Neural crest cell (in vitro differentiated cells): ENCODE data around the gene SMIM38. TPM values are rescaled to one million over a fixed set of nuclear protein-coding genes. Genes with fewer than 3 reads are reported as not detected.

Experiments
- DNase-seq: peaks from one replicate; pipeline ENCODE4 v3.0.0; 2021; ENCODE audit warnings: low read depth, mixed read lengths, low spot score
- H3K27ac Mint-ChIP-seq: one replicate; pipeline ENCODE4 v1.8.0; 2021; ENCODE audit warnings: mild to moderate bottlenecking, mixed read lengths; ENCODE audit not compliant: unreplicated experiment
- H3K27me3 Mint-ChIP-seq: 2 replicates; pipeline ENCODE4 v1.8.0; 2021; ENCODE audit warnings: low read depth, mild to moderate bottlenecking, mixed read lengths
- H3K36me3 Mint-ChIP-seq: 2 replicates; pipeline ENCODE4 v1.8.0; 2021; ENCODE audit warnings: low read depth, mild to moderate bottlenecking, mixed read lengths
- H3K4me1 Mint-ChIP-seq: 2 replicates; pipeline ENCODE4 v1.8.0; 2021; ENCODE audit warnings: mixed read lengths
- H3K4me3 Mint-ChIP-seq: one replicate; pipeline ENCODE4 v1.8.0; 2021; ENCODE audit warnings: mild to moderate bottlenecking, mixed read lengths
- H3K9me3 Mint-ChIP-seq: 2 replicates; pipeline ENCODE4 v1.8.0; 2021; ENCODE audit warnings: mixed read lengths
- CTCF ChIP-seq: fragments of 200-600 bp; sonication (generic); conservative IDR thresholded peaks from 2 replicates; pipeline ENCODE4 v1.5.0; 2021; ENCODE audit warnings: antibody characterized with exemption, mild to moderate bottlenecking
- total RNA-seq: library from RNA; stranded (reverse); gene quantifications from 2 replicates; pipeline ENCODE4 v1.2.1, GENCODE V29; 2021

Gene SMIM38
- total RNA-seq, 1 donor from 2014 or later, result 1.4 TPM

GRCh38 chr11:69173925-69174581, 18.3 kb downstream of the SMIM38 start:
- H3K9me3 Mint-ChIP-seq, result peaks cover 6% of the 10 kb centered on the region
- H3K4me3 Mint-ChIP-seq, result no peak overlapping the region
- no peaks in the 10 kb centered on the region for H3K27me3 Mint-ChIP-seq
- H3K27ac Mint-ChIP-seq, result no peak overlapping the region
- DNase-seq, result no peak
- peaks cover 14% of the 10 kb centered on the region for H3K4me1 Mint-ChIP-seq
- no peak for TF ChIP-seq CTCF
- no peaks in the 10 kb centered on the region for H3K36me3 Mint-ChIP-seq

- Mint-ChIP-seq H3K4me1 (peaks cover 11% of the 10 kb centered on the region), H3K9me3 (peaks cover 5% of the 10 kb centered on the region), H3K27me3 (no peaks in the 10 kb centered on the region), H3K4me3 (no peak overlapping the region), H3K36me3 (no peaks in the 10 kb centered on the region), H3K27ac (no peak overlapping the region)
- no peak for TF ChIP-seq CTCF
- no peak for DNase-seq
Measured at GRCh38 chr11:69174841-69175240, 19.1 kb downstream of the SMIM38 start.

- Mint-ChIP-seq H3K36me3 (no peaks in the 10 kb centered on the region), H3K4me3 (no peak overlapping the region), H3K27ac (peak overlapping the region; percentile 63), H3K27me3 (no peaks in the 10 kb centered on the region), H3K4me1 (peaks cover 24% of the 10 kb centered on the region), H3K9me3 (peaks cover 7% of the 10 kb centered on the region)
- no peak for DNase-seq
- TF ChIP-seq CTCF, result no peak
Measured at GRCh38 chr11:69178819-69179482, 23.2 kb downstream of the SMIM38 start.

- Mint-ChIP-seq H3K4me1 (peaks cover 17% of the 10 kb centered on the region), H3K27me3 (no peaks in the 10 kb centered on the region), H3K9me3 (peaks cover 7% of the 10 kb centered on the region), H3K27ac (peak overlapping the region; percentile 68), H3K36me3 (no peaks in the 10 kb centered on the region), H3K4me3 (no peak overlapping the region)
- TF ChIP-seq CTCF, result no peak
- no peak for DNase-seq
Measured at GRCh38 chr11:69180226-69180625, 24.5 kb downstream of the SMIM38 start.

- no peaks in the 10 kb centered on the region for H3K27me3 Mint-ChIP-seq
- H3K27ac Mint-ChIP-seq, result no peak overlapping the region
- peaks cover 17% of the 10 kb centered on the region for H3K4me1 Mint-ChIP-seq
- DNase-seq, result no peak
- H3K4me3 Mint-ChIP-seq, result no peak overlapping the region
- H3K36me3 Mint-ChIP-seq, result no peaks in the 10 kb centered on the region
- TF ChIP-seq CTCF, result no peak
- peaks cover 5% of the 10 kb centered on the region for H3K9me3 Mint-ChIP-seq
Measured at GRCh38 chr11:69180726-69181125, 25.0 kb downstream of the SMIM38 start.
